ENCODE measurements around the gene MIPOL1.

Gene MIPOL1

DNA sequence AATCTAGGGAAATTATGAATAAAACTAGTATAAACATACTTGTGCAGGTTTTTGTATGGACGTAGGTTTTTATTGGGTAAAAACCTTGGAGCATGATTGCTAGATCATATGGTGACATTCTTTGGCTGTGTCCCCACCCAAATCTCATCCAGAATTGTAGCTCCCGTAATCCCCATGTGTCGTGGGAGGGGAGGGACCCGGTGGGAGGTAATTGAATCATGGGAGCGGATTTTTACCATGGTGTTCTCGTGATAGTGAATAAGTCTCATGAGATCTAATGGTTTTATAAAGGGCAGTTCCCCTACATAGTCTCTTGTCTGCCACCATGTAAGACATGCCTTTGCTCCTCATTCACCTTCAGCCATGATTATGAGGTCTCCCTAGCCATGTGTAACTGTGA lies 276.5 kb downstream of the MIPOL1 start:
- H3K4me3 ChIP-seq (ENCODE audit: control insufficient read depth, low read depth, low read length) = no peak overlapping the region

DNA sequence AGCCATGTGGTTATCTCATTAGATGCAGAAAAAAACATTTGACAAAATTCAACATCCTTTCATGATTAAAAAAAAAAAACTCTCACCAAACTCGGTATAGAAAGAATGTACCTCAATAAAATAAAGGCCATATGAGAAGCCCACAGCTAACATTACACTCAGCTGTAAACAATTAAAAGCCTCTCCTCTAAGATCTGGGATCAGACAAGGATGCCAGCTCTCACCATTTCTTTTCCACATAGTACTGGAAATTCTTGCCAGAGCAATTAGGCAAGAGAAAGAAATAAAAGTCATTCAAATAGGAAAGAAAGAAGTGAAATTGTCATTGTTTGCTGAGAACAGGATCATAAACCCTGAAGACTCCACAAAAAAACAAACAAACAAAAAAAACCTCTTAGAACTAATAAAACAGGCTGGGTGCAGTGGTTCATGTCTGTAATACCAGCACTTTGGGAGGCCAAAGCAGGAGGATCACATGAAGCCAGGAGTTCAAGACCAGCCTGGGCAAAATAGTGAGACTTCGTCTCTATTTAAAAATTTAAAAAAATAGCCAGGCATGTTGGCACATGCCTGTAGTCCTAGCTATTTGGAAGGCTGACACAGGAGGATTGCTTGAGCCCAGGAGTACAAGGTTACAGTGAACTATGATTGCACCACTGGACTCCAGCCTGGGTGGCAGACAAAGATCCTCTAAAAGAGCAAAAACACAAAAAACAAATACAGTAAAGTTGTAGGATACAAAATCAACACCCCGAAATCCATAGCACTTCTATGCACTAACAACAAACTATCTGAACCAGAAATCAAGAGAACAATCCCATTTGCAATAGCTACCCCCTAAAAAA lies 282.9 kb downstream of the MIPOL1 start:
- H3K4me3 ChIP-seq (ENCODE audit: control insufficient read depth, low read depth, low read length) = no peak overlapping the region
- peak; percentile 4 for DNase-seq (ENCODE audit: low read depth)
- TF ChIP-seq, protein P1, sequence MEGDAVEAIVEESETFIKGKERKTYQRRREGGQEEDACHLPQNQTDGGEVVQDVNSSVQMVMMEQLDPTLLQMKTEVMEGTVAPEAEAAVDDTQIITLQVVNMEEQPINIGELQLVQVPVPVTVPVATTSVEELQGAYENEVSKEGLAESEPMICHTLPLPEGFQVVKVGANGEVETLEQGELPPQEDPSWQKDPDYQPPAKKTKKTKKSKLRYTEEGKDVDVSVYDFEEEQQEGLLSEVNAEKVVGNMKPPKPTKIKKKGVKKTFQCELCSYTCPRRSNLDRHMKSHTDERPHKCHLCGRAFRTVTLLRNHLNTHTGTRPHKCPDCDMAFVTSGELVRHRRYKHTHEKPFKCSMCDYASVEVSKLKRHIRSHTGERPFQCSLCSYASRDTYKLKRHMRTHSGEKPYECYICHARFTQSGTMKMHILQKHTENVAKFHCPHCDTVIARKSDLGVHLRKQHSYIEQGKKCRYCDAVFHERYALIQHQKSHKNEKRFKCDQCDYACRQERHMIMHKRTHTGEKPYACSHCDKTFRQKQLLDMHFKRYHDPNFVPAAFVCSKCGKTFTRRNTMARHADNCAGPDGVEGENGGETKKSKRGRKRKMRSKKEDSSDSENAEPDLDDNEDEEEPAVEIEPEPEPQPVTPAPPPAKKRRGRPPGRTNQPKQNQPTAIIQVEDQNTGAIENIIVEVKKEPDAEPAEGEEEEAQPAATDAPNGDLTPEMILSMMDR (conservative IDR thresholded peaks at IDR 0.05; ENCODE audit: control insufficient read depth, insufficient read depth, low read depth, low read length) = no peak

More for the DNA sequence above, 276.5 kb downstream of the MIPOL1 start:
- DNase-seq (ENCODE audit: low read depth) = no peak
- TF ChIP-seq, protein P1 (conservative IDR thresholded peaks at IDR 0.05; ENCODE audit: control insufficient read depth, insufficient read depth, low read depth, low read length) = no peak

DNA sequence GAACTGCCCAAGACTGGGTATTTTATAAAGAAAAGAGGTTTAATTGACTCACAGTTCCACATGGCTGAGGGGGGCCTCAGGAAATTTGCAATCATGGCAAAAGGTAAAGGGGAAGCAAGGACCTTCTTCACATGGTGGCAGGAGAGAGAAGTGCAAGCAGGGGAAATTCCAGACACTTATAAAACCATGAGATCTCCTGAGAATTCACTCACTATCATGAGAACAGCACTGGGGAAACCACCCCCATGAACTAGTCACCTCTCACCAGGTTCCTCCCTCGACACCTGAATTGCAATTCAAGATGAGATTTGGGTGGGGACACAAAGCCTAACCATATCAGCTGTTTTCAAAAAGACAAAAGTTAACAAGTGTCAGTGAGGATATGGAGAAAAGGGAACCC lies 284.7 kb downstream of the MIPOL1 start:
- TF ChIP-seq, protein P1 (conservative IDR thresholded peaks at IDR 0.05; ENCODE audit: control insufficient read depth, insufficient read depth, low read depth, low read length) = no peak
- H3K4me3 ChIP-seq (ENCODE audit: control insufficient read depth, low read depth, low read length) = no peak overlapping the region
- DNase-seq (ENCODE audit: low read depth) = no peak

DNA sequence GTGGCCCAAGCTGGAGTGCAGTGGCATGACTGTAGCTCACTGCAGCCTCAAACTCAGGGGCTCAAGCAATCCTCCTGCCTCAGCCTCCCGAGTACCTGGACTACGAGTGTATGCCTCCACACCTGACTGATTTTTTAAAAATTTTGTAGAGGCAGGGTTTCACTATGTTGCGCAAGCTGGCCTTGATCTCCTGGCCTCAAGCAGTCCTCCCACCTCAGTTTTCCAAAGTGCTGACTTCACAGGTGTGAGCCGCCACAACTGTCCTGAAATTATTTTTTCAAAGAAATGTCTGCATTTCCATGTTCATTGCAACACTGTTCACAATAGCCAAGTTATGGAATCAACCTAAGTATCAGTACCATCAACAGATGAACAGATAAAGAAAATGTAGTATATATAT lies 285.9 kb downstream of the MIPOL1 start:
- DNase-seq (ENCODE audit: low read depth) = no peak
- TF ChIP-seq, protein P1 (conservative IDR thresholded peaks at IDR 0.05; ENCODE audit: control insufficient read depth, insufficient read depth, low read depth, low read length) = no peak
- H3K4me3 ChIP-seq (ENCODE audit: control insufficient read depth, low read depth, low read length) = no peak overlapping the region

DNA sequence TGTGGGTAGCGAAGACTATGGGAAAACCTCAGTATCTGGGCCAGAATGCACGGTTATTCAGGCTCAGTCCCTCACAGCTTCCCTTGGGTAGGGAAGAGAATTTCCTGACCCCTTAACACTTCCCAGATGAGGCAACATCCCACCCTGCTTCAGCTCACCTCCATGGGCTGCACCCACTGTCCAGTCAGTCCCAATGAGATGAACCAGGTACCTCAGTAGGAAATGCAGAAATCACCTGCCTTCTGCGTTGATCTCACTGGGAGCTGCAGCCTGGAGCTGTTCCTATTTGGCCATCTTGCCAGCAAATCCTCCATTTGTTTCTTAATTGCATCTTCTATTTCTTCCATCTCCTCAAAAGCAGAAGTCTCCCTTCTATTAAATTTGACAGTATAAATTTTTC lies 292.9 kb downstream of the MIPOL1 start:
- no peak for DNase-seq (ENCODE audit: low read depth)
- H3K4me3 ChIP-seq (ENCODE audit: control insufficient read depth, low read depth, low read length) = no peak overlapping the region
- TF ChIP-seq, protein P1 (conservative IDR thresholded peaks at IDR 0.05; ENCODE audit: control insufficient read depth, insufficient read depth, low read depth, low read length) = no peak

DNA sequence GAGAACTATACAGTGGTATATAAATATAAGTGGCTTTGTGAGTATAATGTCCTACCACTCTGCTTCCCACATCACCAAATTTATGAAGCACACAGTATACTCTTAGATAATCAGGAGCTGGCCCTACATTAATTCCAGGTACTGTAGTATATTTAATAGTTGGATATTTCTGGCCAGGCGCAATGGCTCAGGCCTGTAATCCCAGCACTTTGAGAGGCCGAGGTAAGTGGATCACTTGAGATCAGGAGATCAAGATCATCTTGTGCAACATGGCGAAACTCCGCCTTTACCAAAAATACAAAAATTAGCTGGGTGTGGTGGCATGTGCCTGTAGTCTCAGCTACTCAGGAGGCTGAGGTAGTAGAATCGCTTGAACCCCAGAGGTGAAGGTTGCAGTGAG lies 293.3 kb downstream of the MIPOL1 start:
- no peak overlapping the region for H3K4me3 ChIP-seq (ENCODE audit: control insufficient read depth, low read depth, low read length)
- TF ChIP-seq, protein P1 (conservative IDR thresholded peaks at IDR 0.05; ENCODE audit: control insufficient read depth, insufficient read depth, low read depth, low read length) = no peak
- no peak for DNase-seq (ENCODE audit: low read depth)

All from fibroblast of mammary gland (primary cell).